Parathyroid adenoma (tissue), 2 donors: ENCODE measurements around the gene CEACAM21.

ENCODE experiments used
- H2AFZ ChIP-seq: fragments of 300-600 bp; sonication (generic); one replicate; pipeline ENCODE4 v1.7.0; 2017; ENCODE audit warnings: antibody characterized with exemption, mild to moderate bottlenecking
- H3K27ac ChIP-seq: fragments of 300-600 bp; sonication (generic); one replicate; pipeline ENCODE4 v1.7.0; 2017
- H3K27me3 ChIP-seq: fragments of 300-600 bp; sonication (generic); one replicate; pipeline ENCODE4 v1.7.0; 2017; ENCODE audit warnings: low read length; ENCODE audit not compliant: control insufficient read depth, insufficient read depth
- H3K36me3 ChIP-seq: fragments of 300-600 bp; sonication (generic); one replicate; pipeline ENCODE4 v1.7.0; 2017; ENCODE audit warnings: low read length; ENCODE audit not compliant: control insufficient read depth, insufficient read depth
- H3K4me1 ChIP-seq: fragments of 300-600 bp; sonication (generic); one replicate; pipeline ENCODE4 v1.7.0; 2017; ENCODE audit warnings: control low read depth
- H3K4me2 ChIP-seq: fragments of 300-600 bp; sonication (generic); one replicate; pipeline ENCODE4 v1.7.0; 2017; ENCODE audit warnings: low read length
- H3K4me3 ChIP-seq: fragments of 300-600 bp; sonication (generic); one replicate; pipeline ENCODE4 v1.7.0; 2017; ENCODE audit warnings: low read depth, low read length
- H3K79me2 ChIP-seq: fragments of 300-600 bp; sonication (generic); one replicate; pipeline ENCODE4 v1.7.0; 2017; ENCODE audit warnings: control low read depth
- H3K9ac ChIP-seq: fragments of 300-600 bp; sonication (generic); one replicate; pipeline ENCODE4 v1.7.0; 2017; ENCODE audit warnings: mild to moderate bottlenecking
- H3K9me3 ChIP-seq: fragments of 300-600 bp; sonication (generic); one replicate; pipeline ENCODE4 v1.7.0; 2017; ENCODE audit warnings: low read length; ENCODE audit not compliant: control insufficient read depth
- TF ChIP-seq, protein P1 (sequence below): fragments of 300-600 bp; sonication (generic); IDR thresholded peaks from one replicate; pipeline ENCODE4 v1.7.0; 2017; ENCODE audit warnings: antibody characterized with exemption, mild to moderate bottlenecking
- donor health status: primary hyperparathyroidism.

Gene CEACAM21

GRCh38 chr19:41606215-41606837 lies 30.4 kb downstream of the CEACAM21 start:
- Histone ChIP-seq H3K4me2 (no peak overlapping the region), H3K4me3 (no peak overlapping the region), H3K36me3 (no peaks in the 10 kb centered on the region), H3K79me2 (no peaks in the 10 kb centered on the region), H2AFZ (no peak overlapping the region), H3K9ac (no peak overlapping the region), H3K27me3 (no peaks in the 10 kb centered on the region), H3K9me3 (peaks cover 5% of the 10 kb centered on the region), H3K27ac (no peak overlapping the region), H3K4me1 (no peaks in the 10 kb centered on the region)
- TF ChIP-seq, protein P1, sequence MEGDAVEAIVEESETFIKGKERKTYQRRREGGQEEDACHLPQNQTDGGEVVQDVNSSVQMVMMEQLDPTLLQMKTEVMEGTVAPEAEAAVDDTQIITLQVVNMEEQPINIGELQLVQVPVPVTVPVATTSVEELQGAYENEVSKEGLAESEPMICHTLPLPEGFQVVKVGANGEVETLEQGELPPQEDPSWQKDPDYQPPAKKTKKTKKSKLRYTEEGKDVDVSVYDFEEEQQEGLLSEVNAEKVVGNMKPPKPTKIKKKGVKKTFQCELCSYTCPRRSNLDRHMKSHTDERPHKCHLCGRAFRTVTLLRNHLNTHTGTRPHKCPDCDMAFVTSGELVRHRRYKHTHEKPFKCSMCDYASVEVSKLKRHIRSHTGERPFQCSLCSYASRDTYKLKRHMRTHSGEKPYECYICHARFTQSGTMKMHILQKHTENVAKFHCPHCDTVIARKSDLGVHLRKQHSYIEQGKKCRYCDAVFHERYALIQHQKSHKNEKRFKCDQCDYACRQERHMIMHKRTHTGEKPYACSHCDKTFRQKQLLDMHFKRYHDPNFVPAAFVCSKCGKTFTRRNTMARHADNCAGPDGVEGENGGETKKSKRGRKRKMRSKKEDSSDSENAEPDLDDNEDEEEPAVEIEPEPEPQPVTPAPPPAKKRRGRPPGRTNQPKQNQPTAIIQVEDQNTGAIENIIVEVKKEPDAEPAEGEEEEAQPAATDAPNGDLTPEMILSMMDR, result no peak

DNA sequence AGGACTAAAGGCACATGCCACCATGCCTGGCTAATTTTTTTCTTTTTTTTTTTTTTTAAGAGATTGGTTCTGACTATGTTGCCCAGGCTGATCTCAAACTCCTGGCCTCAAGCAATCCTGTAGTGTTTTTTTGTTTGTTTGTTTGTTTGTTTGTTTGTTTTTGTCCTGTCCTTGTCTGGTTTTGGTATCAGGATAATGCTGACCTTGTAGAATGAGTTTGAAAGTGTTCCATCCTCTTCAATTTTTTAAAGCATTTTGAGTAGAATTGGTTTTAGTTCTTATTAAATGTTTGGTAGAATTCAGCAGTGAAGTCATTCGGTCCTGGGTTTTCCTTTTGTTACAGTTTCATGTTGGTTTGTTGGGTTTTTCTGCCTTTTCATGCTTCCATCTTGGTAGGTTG lies 31.7 kb downstream of the CEACAM21 start:
- Histone ChIP-seq H3K36me3 (no peaks in the 10 kb centered on the region), H3K4me2 (no peak overlapping the region), H3K27me3 (no peaks in the 10 kb centered on the region), H3K4me3 (no peak overlapping the region), H3K79me2 (no peaks in the 10 kb centered on the region), H3K4me1 (no peaks in the 10 kb centered on the region), H3K27ac (no peak overlapping the region), H2AFZ (no peak overlapping the region), H3K9ac (no peak overlapping the region), H3K9me3 (peaks cover 5% of the 10 kb centered on the region)
- TF ChIP-seq, protein P1, result no peak

- TF ChIP-seq, protein P1, result no peak
- Histone ChIP-seq H3K9ac (no peak overlapping the region), H3K4me2 (no peak overlapping the region), H2AFZ (no peak overlapping the region), H3K79me2 (no peaks in the 10 kb centered on the region), H3K9me3 (peaks cover 5% of the 10 kb centered on the region), H3K4me3 (no peak overlapping the region), H3K27ac (no peak overlapping the region), H3K36me3 (no peaks in the 10 kb centered on the region), H3K27me3 (no peaks in the 10 kb centered on the region), H3K4me1 (no peaks in the 10 kb centered on the region)
These were observed 34.8 kb downstream of the CEACAM21 start for GRCh38 chr19:41610789-41611188.

DNA sequence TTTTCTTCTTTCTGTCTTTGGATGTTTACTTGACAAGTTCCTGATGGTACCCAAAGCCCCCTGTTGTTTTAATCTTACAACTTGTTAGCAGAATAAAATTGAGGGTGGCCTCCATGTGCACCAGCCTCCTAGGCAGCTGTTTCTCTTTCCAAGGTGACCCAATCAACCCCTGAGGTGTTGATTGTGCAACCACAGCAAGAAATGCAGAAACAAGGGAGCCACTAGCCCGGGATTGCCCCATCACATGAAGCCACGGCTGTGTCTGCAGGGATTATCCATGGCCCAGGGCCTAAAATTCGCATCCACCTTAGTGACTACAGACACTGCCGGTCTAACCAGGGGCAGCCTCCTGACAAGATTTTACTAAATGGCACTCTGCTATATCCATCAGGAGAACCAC lies 36.5 kb downstream of the CEACAM21 start:
- no peaks in the 10 kb centered on the region for H3K27me3 ChIP-seq
- no peak overlapping the region for H3K27ac ChIP-seq
- no peaks in the 10 kb centered on the region for H3K4me1 ChIP-seq
- H3K4me2 ChIP-seq, result no peak overlapping the region
- TF ChIP-seq, protein P1, result no peak
- no peaks in the 10 kb centered on the region for H3K36me3 ChIP-seq
- H3K4me3 ChIP-seq, result no peak overlapping the region
- H3K79me2 ChIP-seq, result no peaks in the 10 kb centered on the region
- H2AFZ ChIP-seq, result no peak overlapping the region
- no peak overlapping the region for H3K9ac ChIP-seq
- H3K9me3 ChIP-seq, result peaks cover 5% of the 10 kb centered on the region

GRCh38 chr19:41615207-41615606 lies 39.2 kb downstream of the CEACAM21 start:
- Histone ChIP-seq H3K4me3 (no peak overlapping the region), H3K27me3 (no peaks in the 10 kb centered on the region), H3K4me2 (no peak overlapping the region), H2AFZ (no peak overlapping the region), H3K9ac (no peak overlapping the region), H3K4me1 (no peaks in the 10 kb centered on the region), H3K27ac (no peak overlapping the region), H3K79me2 (no peaks in the 10 kb centered on the region), H3K36me3 (no peaks in the 10 kb centered on the region), H3K9me3 (no peaks in the 10 kb centered on the region)
- TF ChIP-seq, protein P1, result no peak
